Measurements from ENCODE around the gene ZNF789. TPM values are rescaled to one million over a fixed set of nuclear protein-coding genes. Genes with fewer than 3 reads are reported as not detected.

Gene ZNF789
- total and polyA plus RNA-seq, 9 of the 15 experiments (the other 6 are each of a cell fraction or from before 2014, with no cell fraction given), result 6.1 to 57.0 (median 24.8) TPM

GRCh38 chr7:99499721-99500636 is 27.3 kb downstream of the ZNF789 start, which contains the start of gene ZNF394:
ZNF394 (minus strand) TSS chr7:99500281; CDS start chr7:99500093, 188 bp downstream.
- Histone ChIP-seq H3K79me2 (ENCODE audit: control insufficient read depth, insufficient read depth, low read length) (peaks cover 48% of the 10 kb centered on the region), H3K4me3 (peak within 1 kb of the TSS; percentile 97), H3K9me1 (ENCODE audit: control insufficient read depth, insufficient read depth, low read length) (peaks cover 3% of the 10 kb centered on the region), H4K20me1 (replicated peaks; ENCODE audit: control insufficient read depth, insufficient read depth, low read length) (peaks cover 20% of the 10 kb centered on the region), H3K9me3 (replicated peaks; ENCODE audit: control insufficient read depth, insufficient read depth, low read depth, low read length) (peaks cover 7% of the 10 kb centered on the region; the same call in 1 of the 2 replicates), H3K4me1 (replicated peaks in 1 of 2; ENCODE audit: control insufficient read depth in 2 of 2, insufficient read depth in 2 of 2, low read length in 2 of 2) (peaks cover 5 to 27% of the 10 kb centered on the region in 2 experiments; a peak in 3 of 5 replicates), H3K36me3 (ENCODE audit: control insufficient read depth, insufficient read depth, low read length) (peaks cover 37% of the 10 kb centered on the region), H3K4me2 (ENCODE audit: insufficient read depth, low read length) (peak within 1 kb of the TSS; percentile 93), H3K27me3 (ENCODE audit: control insufficient read depth in 2 of 2, insufficient read depth in 2 of 2, low read length in 2 of 2) (no peaks in the 10 kb centered on the region), H2AFZ (ENCODE audit: low read depth, low read length) (peak within 1 kb of the TSS; percentile 87), H3K9ac (ENCODE audit: insufficient read depth in 1 of 2, low read depth in 2 of 2, low read length in 2 of 2) (peak within 1 kb of the TSS; percentile 84 to 99), H3K27ac (ENCODE audit: extremely low read depth, low read depth, low read length) (peak within 1 kb of the TSS; percentile 87)
- under 1% methylated on average over 67 of the region's 68 CpGs for WGBS (ENCODE audit: insufficient coverage, low coverage, missing lambda C conversion rate)
- ATAC-seq (peak; percentile 65), DNase-seq (ENCODE audit: extremely low read depth in 1 of 4, low spot score in 3 of 4) (peak; percentile 85 to 98 (median 90)), FAIRE-seq (peak; percentile 94)
- intact Hi-C loops (cut with micrococcal nuclease), result loop anchor here (1.0 kb wide), 1 partner anchor 28 kb away; the partner anchor contains the start of gene ZNF789
- ChIA-PET CTCF (ENCODE audit: low intra/inter-chr PET ratio) (interaction anchor here (0.6 kb wide), 1 partner anchor 52 kb away, joined by 3 read pairs; no protein-coding TSS in a partner anchor), POLR2A (interaction anchor here (0.6 to 1.4 kb wide), 8 partner anchors 9 to 106 kb away, joined by 3 to 8 read pairs (median 3); partner anchors contain the start of genes CPSF4, FAM200A and PTCD1)
- in situ Hi-C loops (cut with MboI), result no loop called here
- TSS peak; percentile 85 for BruUV-seq (replicated peaks)
- TF ChIP-seq VEZF1 (CRISPR knock-in tag; IDR thresholded peaks at IDR 0.05), result peak; percentile 85
- peak; percentile 84 for TF ChIP-seq ETV1 (tag; conservative IDR thresholded peaks at IDR 0.05; ENCODE audit: low read depth)
- TF ChIP-seq TFAM (CRISPR knock-in tag; conservative IDR thresholded peaks at IDR 0.05), result no peak
- peak in 2 of 3 experiments; percentile 66 to 73 for TF ChIP-seq YY1 (IDR thresholded peaks at IDR 0.05; ENCODE audit: borderline replicate concordance in 1 of 3, control insufficient read depth in 1 of 3, extremely low read depth in 1 of 3, insufficient read depth in 3 of 3, insufficient read length in 1 of 3, insufficient replicate concordance in 2 of 3, low read depth in 1 of 3, low read length in 2 of 3)
- TF ChIP-seq, protein P1, sequence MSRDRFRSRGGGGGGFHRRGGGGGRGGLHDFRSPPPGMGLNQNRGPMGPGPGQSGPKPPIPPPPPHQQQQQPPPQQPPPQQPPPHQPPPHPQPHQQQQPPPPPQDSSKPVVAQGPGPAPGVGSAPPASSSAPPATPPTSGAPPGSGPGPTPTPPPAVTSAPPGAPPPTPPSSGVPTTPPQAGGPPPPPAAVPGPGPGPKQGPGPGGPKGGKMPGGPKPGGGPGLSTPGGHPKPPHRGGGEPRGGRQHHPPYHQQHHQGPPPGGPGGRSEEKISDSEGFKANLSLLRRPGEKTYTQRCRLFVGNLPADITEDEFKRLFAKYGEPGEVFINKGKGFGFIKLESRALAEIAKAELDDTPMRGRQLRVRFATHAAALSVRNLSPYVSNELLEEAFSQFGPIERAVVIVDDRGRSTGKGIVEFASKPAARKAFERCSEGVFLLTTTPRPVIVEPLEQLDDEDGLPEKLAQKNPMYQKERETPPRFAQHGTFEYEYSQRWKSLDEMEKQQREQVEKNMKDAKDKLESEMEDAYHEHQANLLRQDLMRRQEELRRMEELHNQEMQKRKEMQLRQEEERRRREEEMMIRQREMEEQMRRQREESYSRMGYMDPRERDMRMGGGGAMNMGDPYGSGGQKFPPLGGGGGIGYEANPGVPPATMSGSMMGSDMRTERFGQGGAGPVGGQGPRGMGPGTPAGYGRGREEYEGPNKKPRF (IDR thresholded peaks at IDR 0.05; ENCODE audit: low read depth, low read length), result no peak
- TF ChIP-seq ZBTB7A (IDR thresholded peaks at IDR 0.05; ENCODE audit: borderline replicate concordance, control insufficient read depth, low read depth, low read length), result peak; percentile 77
- TF ChIP-seq NR2C1 (IDR thresholded peaks at IDR 0.05), result peak; percentile 81
- TF ChIP-seq NR2C1 (tag; IDR thresholded peaks at IDR 0.05), result peak; percentile 75
- no peak for TF ChIP-seq PCBP2 (IDR thresholded peaks at IDR 0.05; ENCODE audit: low read depth, low read length, poor library complexity, severe bottlenecking)
- peak; percentile 91 for TF ChIP-seq GTF2E2 (tag; IDR thresholded peaks at IDR 0.05)
- TF ChIP-seq JUN (IDR thresholded peaks at IDR 0.05; ENCODE audit: borderline replicate concordance, low read depth, low read length), result peak; percentile 66
- no peak for TF ChIP-seq JUN (CRISPR knock-in tag; IDR thresholded peaks at IDR 0.05; ENCODE audit: borderline replicate concordance)
- TF ChIP-seq SMARCB1 (IDR thresholded peaks at IDR 0.05; ENCODE audit: insufficient read length, low read depth), result no peak
- peak in 1 of 2 experiments; percentile 96; a peak in 2 of 4 replicates for TF ChIP-seq HDAC1 (IDR thresholded peaks at IDR 0.05)

Data from K562 (cell line).